Medulla oblongata (tissue), 1 donor: ENCODE results near the gene ZSWIM7.
"Not testable (repeated sequence)": the region's sequence is repeated elsewhere in the genome, so short reads cannot be mapped to it uniquely, and the experiment has no call there.

Experiments
- DNase-seq: peaks from one replicate; pipeline ENCODE4 v3.0.0-alpha.2; 2015; ENCODE audit errors: extremely low spot score

The ZSWIM7 gene

DNA sequence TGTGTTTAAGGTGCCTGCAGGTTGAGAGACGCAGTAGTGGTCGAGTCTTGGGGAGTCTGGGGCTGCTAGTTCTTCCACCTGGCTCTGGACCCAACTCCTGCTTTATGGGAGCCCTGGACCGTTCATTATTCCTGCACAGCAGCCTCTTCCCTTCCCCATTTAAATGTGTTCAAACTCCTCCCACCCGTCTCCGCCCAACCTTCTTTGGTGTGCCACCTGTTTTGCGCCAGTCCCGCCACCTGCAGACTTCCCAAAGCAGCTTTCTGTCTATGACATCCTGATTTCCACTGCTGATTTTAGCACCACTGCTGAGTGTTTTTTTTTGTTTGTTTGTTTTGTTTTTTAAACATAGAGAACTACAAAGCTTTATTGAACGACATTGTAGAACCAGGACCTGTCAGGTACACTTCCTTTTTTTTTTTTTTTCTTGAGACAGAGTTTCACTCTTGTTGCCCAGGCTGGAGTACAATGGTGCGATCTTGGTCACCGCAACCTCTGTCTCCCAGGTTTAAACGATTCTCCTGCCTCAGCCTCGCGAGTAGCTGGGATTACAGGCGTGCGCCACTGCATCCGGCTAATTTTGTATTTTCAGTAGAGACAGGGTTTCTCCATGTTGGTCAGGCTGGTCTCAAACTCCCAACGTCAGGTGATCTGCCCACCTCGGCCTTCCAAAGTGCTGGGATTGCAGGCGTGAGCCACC is 41.7 kb downstream of the ZSWIM7 start:
- DNase-seq: no peak

DNA sequence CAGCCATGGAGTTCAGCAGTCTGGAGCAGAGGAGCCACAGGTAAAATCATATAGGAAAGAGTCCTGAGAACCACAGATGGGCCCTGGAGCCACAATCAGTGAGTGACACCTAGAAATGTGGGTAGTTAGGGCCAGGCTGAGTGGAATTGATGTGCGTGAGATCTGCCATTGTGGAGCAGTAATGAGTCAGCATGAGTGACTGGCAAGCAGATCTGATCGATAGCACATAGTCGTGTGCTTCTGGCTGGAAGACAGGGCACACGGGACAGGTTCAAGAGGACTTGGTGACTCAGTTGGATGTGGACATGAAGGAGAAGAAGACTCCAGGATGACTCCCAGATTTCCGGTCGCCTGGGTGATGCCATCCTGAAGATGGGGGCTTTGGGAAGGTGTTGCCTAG is 42.3 kb downstream of the ZSWIM7 start:
- DNase-seq: no peak

DNA sequence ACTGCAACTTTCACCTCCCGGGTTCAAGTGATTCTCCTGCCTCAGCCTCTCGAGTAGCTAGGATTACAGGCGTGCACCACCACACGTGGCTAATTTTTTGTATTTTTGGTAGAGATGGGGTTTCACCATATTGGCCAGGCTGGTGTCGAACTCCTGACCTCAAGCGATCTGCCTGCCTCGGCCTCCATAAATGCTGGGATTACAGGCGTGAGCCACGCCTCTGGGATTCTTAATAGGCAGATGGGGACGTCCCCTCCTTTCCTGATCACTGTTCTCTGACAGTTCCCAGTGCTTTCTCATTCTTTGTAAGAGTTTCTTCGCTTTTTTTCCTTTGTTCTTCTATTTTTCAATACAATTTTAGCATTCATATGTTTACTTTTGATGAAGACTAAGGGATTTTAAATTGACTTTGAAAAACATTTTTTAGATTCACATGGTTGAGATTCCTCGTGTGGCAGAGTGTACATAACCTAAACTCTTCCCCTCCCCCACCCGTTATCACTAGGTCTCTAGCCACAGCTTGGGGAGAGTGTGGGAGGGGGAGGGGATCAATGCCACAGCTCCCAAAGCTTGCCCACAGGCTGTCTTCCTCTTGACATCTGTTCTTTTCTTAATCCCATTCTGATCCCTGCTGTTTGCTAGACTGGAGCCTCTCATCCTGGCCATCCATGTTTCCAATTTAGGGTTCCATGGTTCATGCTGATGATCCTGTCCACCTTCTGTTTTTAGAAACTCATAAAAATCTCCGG is 43.5 kb downstream of the ZSWIM7 start:
- DNase-seq: no peak

DNA sequence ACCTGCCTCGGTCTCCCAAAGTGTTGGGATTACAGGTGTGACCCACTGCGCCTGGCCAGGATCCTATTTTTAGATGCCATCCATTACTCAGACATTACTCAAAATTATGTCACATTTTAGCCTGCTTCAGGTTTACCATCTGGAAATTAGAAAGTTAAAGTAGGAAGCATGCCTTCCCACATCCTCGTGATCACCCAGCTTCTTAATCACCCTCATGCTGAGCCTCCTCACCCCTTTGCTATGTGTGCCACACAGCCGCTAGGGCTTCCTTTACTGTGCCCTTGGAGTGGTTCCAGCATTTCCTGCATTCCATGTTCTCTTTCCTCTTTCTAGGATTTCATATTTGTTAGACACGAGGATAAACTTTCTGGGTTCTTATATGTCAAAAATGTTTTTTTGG is 45.3 kb downstream of the ZSWIM7 start:
- no peak for DNase-seq

DNA sequence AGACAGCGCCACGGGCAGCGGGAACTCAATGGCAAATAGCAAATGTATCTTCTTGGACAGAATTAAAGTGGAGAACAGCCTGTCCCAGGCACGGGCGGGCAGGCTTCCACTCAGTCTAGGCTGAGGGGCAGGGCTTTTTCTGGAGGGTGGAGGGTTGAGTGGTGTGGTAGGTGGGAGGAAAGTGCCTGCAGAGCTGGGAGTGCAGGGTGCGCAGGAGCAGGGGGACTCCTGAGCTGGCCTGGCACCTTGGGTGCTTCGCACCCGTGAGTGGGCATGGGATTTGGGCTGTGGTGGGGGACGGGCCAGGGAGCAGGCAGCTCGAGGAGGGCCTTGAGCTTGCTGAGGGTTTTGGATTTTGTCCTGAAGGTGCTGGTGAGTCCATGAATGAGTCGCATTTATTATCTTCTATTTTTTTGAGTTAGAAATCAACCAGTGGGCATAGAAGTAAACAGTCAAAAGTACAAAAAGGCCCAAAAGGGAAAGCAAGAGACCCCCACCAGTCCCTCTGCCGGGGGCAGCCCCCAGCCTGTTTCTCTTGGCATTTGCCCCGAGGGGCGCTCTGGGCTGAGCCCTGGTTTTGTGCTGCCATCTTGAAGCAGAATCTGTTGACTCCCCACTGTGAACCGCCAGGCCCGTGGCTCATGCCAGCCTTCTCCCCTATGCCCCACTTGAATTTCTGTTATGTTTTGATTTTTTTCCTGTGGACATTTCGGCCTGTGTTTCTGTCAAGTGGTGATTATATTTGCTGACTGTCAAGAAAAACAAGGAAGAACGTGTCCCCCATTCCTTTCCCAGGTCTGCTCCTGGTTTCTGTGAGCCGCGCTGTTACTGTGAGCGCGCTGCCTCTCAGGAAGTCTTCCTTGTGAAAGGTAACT is 46.4 kb downstream of the ZSWIM7 start:
- DNase-seq: no peak

DNA sequence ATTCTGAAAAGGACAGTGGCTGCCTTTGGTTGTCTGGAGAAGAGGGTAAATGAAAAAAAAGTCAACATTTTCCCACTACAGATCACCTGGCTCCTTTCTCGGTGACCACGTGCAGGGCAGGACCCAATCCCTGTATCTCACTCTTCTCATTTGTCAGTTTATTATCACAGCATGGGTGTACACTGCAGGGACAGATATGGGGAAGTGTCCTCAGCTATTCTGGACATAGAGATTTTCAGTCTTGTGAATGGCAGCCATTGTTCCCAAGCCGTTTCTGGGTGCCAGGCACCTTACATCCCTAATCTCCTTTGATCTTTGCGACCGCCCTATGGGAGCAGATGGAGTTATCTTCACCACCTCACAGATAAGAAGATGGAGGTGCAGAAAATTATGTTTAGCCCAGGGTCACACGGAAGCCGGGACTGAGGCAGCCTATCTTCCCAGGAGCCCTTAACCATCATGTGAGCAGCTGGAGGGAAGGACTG is 47.4 kb downstream of the ZSWIM7 start:
- DNase-seq: no peak

DNA sequence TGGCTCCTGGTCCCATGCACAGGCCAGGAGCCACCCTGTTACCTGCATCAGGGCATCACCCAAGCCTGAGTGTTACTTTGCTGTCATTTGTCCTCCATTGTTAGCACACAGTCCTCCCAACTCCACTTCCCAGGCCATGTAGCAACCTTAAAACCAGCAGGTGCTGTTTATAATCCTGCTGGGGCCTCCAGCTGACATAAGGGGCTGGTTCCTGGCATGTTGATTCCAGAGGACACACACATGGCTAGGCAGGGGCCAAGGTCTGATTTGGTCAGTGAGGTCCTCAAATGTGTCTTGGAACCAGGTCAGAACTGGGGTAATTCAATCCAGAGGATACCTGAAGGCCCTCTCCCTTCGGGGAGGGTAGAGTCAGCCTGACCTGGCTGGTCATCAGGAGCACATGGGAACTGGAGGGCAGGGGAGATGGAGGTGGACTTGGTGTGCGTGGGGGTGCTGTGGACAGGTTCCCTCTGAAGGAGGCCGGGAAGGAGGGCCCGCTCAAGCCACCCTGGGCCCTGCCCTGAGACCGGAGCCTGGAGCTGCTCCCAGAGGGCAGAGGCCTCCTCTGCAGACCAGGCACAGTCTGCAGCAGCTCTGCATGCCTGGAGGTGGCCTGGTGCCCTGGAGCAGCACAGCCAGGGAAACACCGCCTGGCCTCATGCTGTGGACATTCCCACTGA is 48.0 kb downstream of the ZSWIM7 start:
- DNase-seq: no peak

DNA sequence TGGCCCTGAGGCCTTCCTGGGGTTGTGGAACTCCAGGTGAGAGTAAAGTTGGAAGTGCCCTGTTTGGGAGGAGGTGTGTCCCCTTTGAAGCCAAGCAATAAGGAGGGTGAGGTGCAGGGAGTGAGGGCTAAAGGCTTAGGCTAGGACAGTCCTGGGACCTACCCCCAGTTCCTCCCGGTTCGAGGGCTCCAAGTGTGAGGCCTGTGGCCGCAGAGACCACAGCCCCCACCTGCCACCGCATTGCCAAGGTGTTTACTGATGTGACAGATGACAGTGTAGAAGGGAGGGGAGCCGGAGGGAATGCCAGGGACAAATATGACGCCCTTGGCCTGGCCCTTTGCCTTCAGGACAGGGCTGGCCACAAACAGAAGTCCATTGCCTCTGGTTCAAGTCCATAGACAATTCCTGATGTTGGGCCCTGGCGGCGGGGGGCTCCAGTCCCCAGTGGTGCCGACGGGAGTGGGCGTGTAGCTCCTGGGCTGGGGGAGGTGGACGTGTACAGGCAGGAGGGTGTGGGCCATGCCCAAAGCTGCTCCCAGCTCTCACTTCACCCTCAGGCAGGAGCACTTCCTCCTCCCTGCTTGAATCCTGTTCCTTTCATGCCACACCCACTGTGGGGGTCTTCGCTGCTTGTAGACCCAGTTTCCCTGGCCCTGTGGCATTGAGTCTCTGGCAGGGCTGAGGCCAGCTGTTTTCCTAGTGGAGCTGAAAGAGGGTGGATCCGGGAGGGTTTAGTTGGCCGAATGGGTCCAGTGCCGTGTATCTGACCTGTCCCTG is 51.3 kb downstream of the ZSWIM7 start:
- no peak for DNase-seq

DNA sequence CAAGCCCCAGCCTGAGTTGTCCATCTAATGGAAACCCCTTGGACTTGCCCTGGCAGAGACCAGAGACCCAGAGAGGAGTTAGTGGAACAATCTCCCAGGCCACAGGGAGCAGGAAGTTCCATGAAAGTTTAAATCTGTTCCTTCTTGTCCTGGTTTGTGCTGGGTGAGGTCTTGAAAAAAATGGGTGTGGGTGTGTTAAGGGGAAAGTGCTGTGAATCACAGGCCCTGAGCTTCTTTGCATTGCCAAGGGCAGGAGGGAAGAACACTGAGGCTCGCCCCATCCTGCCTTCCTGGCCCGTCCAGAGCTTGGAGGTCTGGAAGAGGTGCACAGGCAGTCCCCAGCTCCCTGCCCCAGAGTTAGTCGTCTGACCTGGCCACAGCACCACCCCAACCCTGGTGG is 52.2 kb downstream of the ZSWIM7 start:
- no peak for DNase-seq

DNA sequence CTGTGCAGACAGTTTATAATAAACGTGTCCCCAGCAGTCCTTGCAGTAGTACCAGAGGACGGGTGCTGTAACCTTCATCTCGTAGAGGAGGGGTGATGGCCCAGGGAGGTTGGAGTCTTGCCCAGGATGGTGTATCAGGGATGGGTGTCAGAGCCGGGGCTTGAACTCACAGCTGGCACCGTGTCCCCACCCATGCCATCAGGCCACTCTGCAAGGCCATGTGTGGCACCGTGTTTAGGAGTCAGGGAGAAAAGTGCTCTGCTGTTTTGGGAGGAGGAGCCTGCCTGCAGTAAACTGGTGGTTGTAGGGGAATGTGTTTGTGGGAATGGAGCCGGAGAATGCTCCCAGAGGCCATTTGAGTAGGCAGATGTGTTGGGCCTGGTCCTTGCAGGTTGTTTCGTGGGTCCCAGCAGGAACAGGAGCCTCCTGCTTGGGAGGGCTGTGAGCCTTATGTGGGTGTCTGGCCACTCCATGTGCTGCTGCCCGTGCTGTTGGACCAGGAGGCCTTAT is 52.8 kb downstream of the ZSWIM7 start:
- DNase-seq: no peak

DNA sequence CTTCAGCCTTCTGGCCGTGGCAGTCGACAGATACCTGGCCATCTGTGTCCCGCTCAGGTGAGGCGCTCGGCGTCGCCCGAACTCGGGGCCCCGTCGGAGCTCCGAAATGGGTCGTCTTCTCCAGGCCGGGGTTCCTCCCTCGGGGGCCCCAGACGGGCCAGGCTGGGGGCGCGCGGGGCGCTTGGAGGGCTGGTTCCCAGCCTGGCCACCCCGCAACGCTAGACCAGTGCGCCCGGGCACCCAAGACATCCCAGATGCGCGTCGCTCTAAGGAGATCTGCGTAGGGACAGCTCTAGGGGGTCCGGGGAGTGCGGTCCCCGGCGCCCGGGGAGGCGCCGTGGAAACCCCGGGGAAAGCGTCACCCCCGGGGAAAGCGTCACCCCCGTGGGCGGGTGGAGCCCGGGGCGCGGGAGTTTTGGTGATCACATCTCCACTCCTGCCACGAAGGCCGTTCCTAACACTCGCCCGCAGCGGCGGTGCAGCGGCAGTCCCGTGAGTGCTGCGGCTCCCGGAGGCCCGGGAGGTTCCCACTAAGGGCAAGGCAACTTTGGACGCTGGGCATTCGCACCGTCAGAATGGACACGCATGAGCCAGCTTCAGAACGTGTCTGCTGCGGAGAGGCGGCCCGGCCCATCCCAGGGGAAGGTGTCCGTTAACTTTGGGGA is 53.8 kb downstream of the ZSWIM7 start:
- DNase-seq: no peak

DNA sequence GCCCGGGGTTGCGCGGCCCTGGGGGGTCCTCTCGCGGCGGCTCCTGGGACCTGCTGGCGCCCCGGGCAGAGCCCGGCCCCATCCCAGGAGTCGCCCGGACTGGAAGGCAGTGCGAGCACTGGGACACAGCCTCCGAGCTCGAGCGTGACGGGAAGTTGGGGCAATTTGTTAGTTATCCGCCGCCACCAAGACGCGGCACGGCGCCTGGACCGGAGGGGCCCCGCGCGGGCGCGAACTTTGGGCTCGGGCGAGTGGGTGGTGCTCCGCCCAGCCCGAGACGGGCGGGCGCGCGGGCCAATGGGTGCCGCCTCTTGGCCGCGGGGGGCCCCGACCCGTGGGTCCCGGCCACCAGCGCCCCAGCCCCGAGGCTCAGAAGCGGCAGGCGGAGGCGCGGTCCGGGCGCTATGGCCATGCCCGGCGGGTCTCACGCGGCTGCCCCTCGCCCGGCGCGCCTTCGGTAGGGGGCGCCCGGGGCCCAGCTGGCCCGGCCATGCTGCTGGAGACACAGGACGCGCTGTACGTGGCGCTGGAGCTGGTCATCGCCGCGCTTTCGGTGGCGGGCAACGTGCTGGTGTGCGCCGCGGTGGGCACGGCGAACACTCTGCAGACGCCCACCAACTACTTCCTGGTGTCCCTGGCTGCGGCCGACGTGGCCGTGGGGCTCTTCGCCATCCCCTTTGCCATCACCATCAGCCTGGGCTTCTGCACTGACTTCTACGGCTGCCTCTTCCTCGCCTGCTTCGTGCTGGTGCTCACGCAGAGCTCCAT is 54.6 kb downstream of the ZSWIM7 start, which contains the start of gene ADORA2B:
Gene ADORA2B, plus strand, starts transcription at position 372 of the 768 bp plus-strand sequence. Its CDS starts 119 bp downstream, at position 491.
- peak; percentile 46 for DNase-seq

DNA sequence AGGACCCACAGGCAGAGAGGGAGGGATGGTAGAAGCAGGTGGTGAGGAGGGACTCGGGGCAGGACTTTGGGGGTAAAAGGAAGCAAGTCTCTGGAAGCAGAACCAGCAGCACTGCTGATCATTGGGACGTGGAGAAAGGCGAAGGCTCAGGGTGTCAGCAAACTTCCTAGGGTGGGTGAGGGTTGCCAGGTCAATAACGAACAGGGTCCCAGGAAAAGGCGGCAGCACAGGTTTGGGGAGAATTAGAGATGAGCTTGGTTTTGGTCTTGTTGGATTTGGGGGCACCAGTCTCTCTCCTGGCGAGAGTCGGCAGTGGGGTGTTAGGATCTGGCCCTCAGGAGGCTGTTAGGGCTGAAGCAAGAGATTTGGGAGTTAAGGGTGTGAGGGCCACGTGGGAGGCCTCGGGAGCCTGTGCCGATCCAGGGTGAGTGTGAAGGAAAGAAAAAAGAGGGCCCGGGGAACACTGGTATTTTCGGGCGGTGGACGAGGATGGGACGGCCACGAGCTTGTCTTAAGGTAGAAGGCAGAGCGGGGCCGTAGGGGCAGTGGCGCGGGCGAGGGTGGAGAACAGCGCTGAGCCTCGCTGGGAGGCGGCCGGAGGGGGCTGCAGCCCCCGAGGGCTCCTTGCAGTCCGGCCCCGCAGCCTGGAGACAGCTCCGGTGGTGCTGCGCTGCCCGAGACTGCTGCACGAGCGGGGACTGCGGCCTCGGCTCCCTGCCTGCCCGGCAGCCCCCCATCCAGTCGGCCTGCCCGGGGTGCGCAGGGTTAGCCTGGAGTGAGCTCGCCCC is 55.3 kb downstream of the ZSWIM7 start:
- DNase-seq: no peak

DNA sequence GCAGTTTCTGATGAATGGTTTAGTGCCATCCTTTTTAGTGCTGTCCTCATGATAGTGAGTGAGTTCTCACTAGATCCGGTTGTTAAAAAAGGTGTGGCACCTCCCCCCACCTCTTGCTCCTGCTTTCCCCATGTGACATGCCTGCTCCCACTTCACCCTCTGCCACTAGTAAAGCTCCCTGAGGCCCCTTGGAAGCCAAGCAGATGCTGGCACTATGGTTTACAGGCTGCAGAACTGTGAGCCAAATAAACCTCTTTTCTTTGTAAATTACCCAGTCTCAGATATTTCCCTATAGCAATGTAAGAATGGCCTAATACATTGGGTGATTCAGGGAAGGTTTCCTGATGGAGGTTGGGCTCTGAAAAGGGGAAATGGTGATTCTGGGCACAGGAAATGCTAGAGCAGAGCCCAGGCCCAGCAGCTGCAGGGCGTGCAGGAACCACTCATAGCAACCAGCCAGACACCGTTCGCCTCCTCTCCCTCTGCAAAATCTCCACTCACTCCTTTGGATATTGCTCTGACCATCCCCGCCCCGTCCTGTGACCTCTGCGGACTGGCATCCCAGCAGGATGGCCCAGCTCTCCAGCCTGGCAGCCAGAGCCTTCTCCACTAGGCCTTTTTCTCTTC is 57.2 kb downstream of the ZSWIM7 start:
- DNase-seq: no peak

DNA sequence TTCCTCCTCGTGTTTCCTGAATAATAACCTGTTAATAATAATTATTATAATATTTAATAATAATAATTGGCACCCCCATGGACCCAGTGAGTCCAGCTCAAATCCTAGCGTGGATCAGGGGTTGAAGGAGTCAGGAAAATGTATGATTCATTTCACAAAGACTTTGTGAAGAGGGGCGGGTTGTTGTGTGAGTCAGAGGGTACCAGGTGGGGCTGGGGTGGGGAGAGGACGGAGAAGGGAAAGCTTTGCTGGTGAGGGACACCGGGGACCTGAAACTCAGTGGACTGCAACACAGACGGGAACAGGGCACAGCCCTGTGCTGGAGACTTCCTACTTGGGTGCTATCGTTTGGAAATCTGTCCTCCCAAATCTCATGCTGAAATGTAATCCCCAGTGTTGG is 57.7 kb downstream of the ZSWIM7 start:
- DNase-seq: no peak

DNA sequence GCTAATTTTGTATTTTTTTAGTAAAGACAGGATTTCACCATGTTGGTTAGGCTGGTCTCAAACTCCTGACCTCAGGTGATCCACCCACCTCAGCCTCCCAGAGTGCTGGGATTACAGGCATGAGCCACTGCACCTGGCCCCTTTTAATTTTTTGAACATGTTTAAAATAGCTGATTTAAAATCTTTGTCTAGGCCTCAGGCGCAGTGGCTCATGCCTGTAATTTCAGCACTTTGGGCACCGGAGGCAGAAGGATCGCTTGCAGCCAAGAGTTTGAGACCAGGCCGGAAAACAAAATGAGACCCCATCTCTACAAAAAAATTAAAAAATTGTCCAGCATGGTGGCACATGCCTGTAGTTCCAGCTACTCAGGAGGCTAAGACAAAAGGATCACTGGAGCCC is 63.0 kb downstream of the ZSWIM7 start:
- not testable (repeated sequence) for DNase-seq

DNA sequence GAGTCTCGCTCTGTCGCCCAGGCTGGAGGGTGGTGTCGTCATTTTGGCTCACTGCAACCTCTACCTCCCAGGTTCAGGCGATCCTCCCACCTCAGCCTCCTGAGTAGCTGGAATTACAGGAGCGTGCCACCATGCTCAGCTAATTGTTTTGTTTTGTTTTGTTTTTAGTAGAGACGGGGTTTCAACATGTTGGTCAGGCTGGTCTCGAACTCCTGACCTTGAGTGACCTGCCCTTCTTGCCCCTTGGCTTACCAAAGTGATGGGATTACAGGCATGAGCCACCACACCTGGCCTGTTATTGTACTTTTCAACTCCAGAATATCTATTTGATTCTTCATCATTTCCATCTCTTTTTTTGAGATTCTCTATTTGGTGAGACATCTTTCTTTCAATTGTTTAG is 63.6 kb downstream of the ZSWIM7 start:
- no peak for DNase-seq

DNA sequence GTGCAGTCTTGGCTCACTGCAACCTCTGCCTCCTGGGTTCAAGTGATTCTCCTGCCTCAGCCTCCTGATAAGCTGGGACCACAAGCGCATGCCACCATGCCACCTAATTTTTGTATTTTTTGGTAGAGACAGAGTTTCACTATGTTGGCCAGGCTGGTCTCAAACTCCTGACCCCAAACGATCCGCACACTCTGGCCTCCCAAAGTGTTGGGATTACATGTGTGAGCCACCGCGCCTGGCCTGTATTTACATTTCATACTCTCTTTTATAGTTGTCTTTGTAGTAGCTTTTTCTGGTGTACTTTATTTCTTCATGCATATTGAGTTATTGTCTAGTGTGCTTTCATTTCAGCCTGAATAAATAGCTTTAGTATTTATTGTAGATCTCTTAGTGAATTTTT is 64.6 kb downstream of the ZSWIM7 start:
- no peak for DNase-seq
